Endothelial cell of umbilical vein (primary cell): ENCODE results near the gene TSHZ3. TPM values are rescaled to one million over a fixed set of nuclear protein-coding genes. Genes with fewer than 3 reads are reported as not detected.

Experiments
- BruUV-seq: library from RNA; stranded (reverse); fragments of 400-500 nt; replicated peaks from 2 replicates; lab custom pipeline; 2021; lab: Mats Ljungman, UMichigan
- CTCF ChIA-PET: fragments of 300-600, 350-600 bp; sonication (Branson Sonifier 250); formaldehyde crosslinking; loops from one replicate; lab custom pipeline; 2021; ENCODE audit warnings: antibody characterized with exemption, inconsistent platforms; lab: Charles Lee
- POLR2A ChIA-PET: fragments of 300-600, 350-600 bp; sonication (Branson Sonifier 250); formaldehyde crosslinking; loops from one replicate; lab custom pipeline; 2021; ENCODE audit warnings: antibody characterized with exemption, inconsistent platforms; lab: Charles Lee
- DNase-seq: peaks from one replicate; pipeline ENCODE4 v3.0.0-alpha.2; 2011; ENCODE audit warnings: low read depth, low spot score
- FAIRE-seq: peaks from 2 replicates; lab custom pipeline; 2011; peaks lifted over from hg19 to GRCh38; lab: Jason Lieb, UNC
- H2AFZ ChIP-seq: 2 replicates; pipeline ENCODE4 v1.6.0; 2012; ENCODE audit warnings: low read depth, low read length, control low read depth, inconsistent platforms
- H3K27ac ChIP-seq: 2 replicates; pipeline ENCODE4 v1.5.1; 2011; ENCODE audit warnings: low read depth, mild to moderate bottlenecking, control low read depth, low read length, moderate library complexity; ENCODE audit not compliant: insufficient read depth
- H3K27me3 ChIP-seq, 2 experiments: 2 replicates each; pipeline versions ENCODE4 v1.6.0 to v1.6.1; 2011; ENCODE audit warnings: low read length in 2 of 2, mixed read lengths in 1 of 2; ENCODE audit not compliant: control insufficient read depth in 2 of 2, insufficient read depth in 2 of 2
- H3K36me3 ChIP-seq, 2 experiments: 2 replicates in 1 of 2; 3 replicates in 1 of 2; pipeline ENCODE4 v1.5.1; 2011; ENCODE audit warnings: low read length in 2 of 2, mild to moderate bottlenecking in 1 of 2, moderate library complexity in 1 of 2; ENCODE audit not compliant: control insufficient read depth in 2 of 2, insufficient read depth in 2 of 2; ENCODE audit errors: extremely low read depth in 1 of 2
- H3K4me1 ChIP-seq: 3 replicates; pipeline ENCODE4 v1.5.1; 2011; ENCODE audit warnings: mild to moderate bottlenecking, low read length; ENCODE audit not compliant: control insufficient read depth, insufficient read depth; ENCODE audit errors: extremely low read depth
- H3K4me2 ChIP-seq: 2 replicates; pipeline ENCODE4 v1.6.1; 2011; ENCODE audit warnings: low read length, control low read depth, mixed read lengths; ENCODE audit not compliant: insufficient read depth
- H3K4me3 ChIP-seq, 3 experiments: fragments of 200-600 bp in 1 of 3; sonication (generic), shearing (Covaris generic) in 1 of 3; replicated peaks in 1 of 3; 2 replicates each; pipeline ENCODE4 v1.5.1; 2011 to 2016; ENCODE audit warnings: control low read depth in 3 of 3, low read length in 3 of 3, mild to moderate bottlenecking in 2 of 3, inconsistent platforms in 1 of 3, low read depth in 1 of 3, moderate library complexity in 1 of 3; ENCODE audit not compliant: insufficient read depth in 1 of 3
- H3K79me2 ChIP-seq: 2 replicates; pipeline ENCODE4 v1.6.0; 2012; ENCODE audit warnings: low read length, inconsistent platforms; ENCODE audit not compliant: control insufficient read depth, insufficient read depth
- H3K9ac ChIP-seq: replicated peaks from 2 replicates; pipeline ENCODE3; 2011; ENCODE audit warnings: low read length, control low read depth; ENCODE audit not compliant: insufficient read depth; ENCODE audit errors: extremely low read depth
- H3K9me1 ChIP-seq: replicated peaks from 3 replicates; pipeline ENCODE4 v1.6.0; 2011; ENCODE audit warnings: mild to moderate bottlenecking, low read length; ENCODE audit not compliant: control insufficient read depth, insufficient read depth; ENCODE audit errors: extremely low read depth
- H3K9me3 ChIP-seq: replicated peaks from 2 replicates; pipeline ENCODE4 v1.5.1; 2012; ENCODE audit warnings: low read length, inconsistent platforms; ENCODE audit not compliant: control insufficient read depth, insufficient read depth
- H4K20me1 ChIP-seq: replicated peaks from 2 replicates; pipeline ENCODE3; 2011; ENCODE audit warnings: mild to moderate bottlenecking, low read length; ENCODE audit not compliant: control insufficient read depth, insufficient read depth; ENCODE audit errors: extremely low read depth
- CTCF ChIP-seq, 2 donors: IDR thresholded peaks; 1 replicate in 1 of 2; 2 replicates in 1 of 2; pipeline ENCODE4 v1.5.1; 2011; ENCODE audit warnings: low read length in 2 of 2, mild to moderate bottlenecking in 2 of 2, moderate library complexity in 2 of 2, control low read depth in 1 of 2, inconsistent platforms in 1 of 2, low read depth in 1 of 2; ENCODE audit not compliant: insufficient read depth in 1 of 2; ENCODE audit errors: extremely low read depth in 1 of 2
- EZH2 ChIP-seq: IDR thresholded peaks from 2 replicates; pipeline ENCODE4 v1.6.1; 2012; ENCODE audit warnings: borderline replicate concordance, low read depth, mild to moderate bottlenecking, moderate library complexity, low read length, inconsistent platforms; ENCODE audit not compliant: severe bottlenecking
- FOS ChIP-seq: IDR thresholded peaks from 2 replicates; pipeline ENCODE4 v1.6.1; 2011; ENCODE audit warnings: mild to moderate bottlenecking, low read length, moderate library complexity, borderline replicate concordance; ENCODE audit not compliant: insufficient read depth
- GATA2 ChIP-seq: IDR thresholded peaks from 2 replicates; pipeline ENCODE4 v1.7.0; 2011; ENCODE audit warnings: low read depth, mild to moderate bottlenecking, moderate library complexity, mixed read lengths, low read length; ENCODE audit not compliant: insufficient read length, insufficient read depth
- JUN ChIP-seq: IDR thresholded peaks from 2 replicates; pipeline ENCODE4 v1.6.1; 2011; ENCODE audit warnings: borderline replicate concordance, low read depth; ENCODE audit not compliant: insufficient read length, insufficient read depth
- MAX ChIP-seq: IDR thresholded peaks from 2 replicates; pipeline ENCODE4 v1.6.1; 2011; ENCODE audit not compliant: insufficient read depth, insufficient read length
- MYC ChIP-seq: IDR thresholded peaks from one replicate; pipeline ENCODE4 v1.6.1; 2011; ENCODE audit warnings: mild to moderate bottlenecking, low read depth, low read length
- POLR2A ChIP-seq: IDR thresholded peaks from 2 replicates; pipeline ENCODE4 v1.6.1; 2012; ENCODE audit warnings: low read depth, mild to moderate bottlenecking, control low read depth, low read length
- POLR2AphosphoS5 ChIP-seq: IDR thresholded peaks from 2 replicates; pipeline ENCODE4 v1.6.1; 2012; ENCODE audit warnings: low read depth, mild to moderate bottlenecking, control low read depth, low read length, moderate library complexity; ENCODE audit not compliant: insufficient read depth
- dilution Hi-C: fragments of 300-500 bp; cut with MboI; formaldehyde crosslinking; loops from one replicate; pipeline ENCODE4 v1.15.0; 2019; ENCODE audit warnings: low sequenced_read_pairs; ENCODE audit not compliant: extremely low pct_ligation_motif_present
- intact Hi-C: fragments of 100-400 bp; cut with micrococcal nuclease; formaldehyde crosslinking; loops from one replicate; pipeline ENCODE4 v1.10.0; 2022
- polyA plus RNA-seq, 4 experiments: library from polyadenylated mRNA; depleted of rRNA in 3 of 4; stranded (reverse) in 3 of 4; unstranded in 1 of 4; fragments of >200 nt; gene quantifications; 2 replicates each; pipeline versions ENCODE4 v1.2.1 to v1.2.3, GENCODE V29; 2011 to 2012; ENCODE audit warnings: missing spikeins in 1 of 4
- total RNA-seq: library from RNA; stranded (reverse); gene quantifications from 2 replicates; pipeline ENCODE4 v1.2.3, GENCODE V29; 2021

Gene TSHZ3
- total and polyA plus RNA-seq, 2 donors (not counting 3 experiments of a cell fraction or from before 2014, with no cell fraction given): 1.2 to 6.2 TPM

- no peaks in the 10 kb centered on the region for H3K36me3 ChIP-seq
- TF ChIP-seq JUN: no peak
- no peak for TF ChIP-seq GATA2
- TF ChIP-seq EZH2: no peak
- no peak for TF ChIP-seq CTCF (IDR thresholded peaks at IDR 0.05; ENCODE audit: extremely low read depth in 1 of 2, insufficient read depth in 1 of 2, low read depth in 1 of 2, low read length in 2 of 2)
- TF ChIP-seq MAX: no peak
- no peak for TF ChIP-seq MYC
- no peak for TF ChIP-seq POLR2A
- no peak for TF ChIP-seq FOS
- no peak for TF ChIP-seq POLR2AphosphoS5
- no peaks in the 10 kb centered on the region for H3K9me1 ChIP-seq
- H2AFZ ChIP-seq: no peak overlapping the region
- no peaks in the 10 kb centered on the region for H3K27me3 ChIP-seq
- no peaks in the 10 kb centered on the region for H4K20me1 ChIP-seq
- no peak for FAIRE-seq
- intact Hi-C loops: no loop called here
- no peaks in the 10 kb centered on the region for H3K79me2 ChIP-seq
- H3K4me2 ChIP-seq: no peak overlapping the region
- H3K9ac ChIP-seq: no peak overlapping the region
- POLR2A ChIA-PET: no interaction called here
- dilution Hi-C loops: no loop called here
- H3K27ac ChIP-seq: no peak overlapping the region
- H3K4me3 ChIP-seq: no peak overlapping the region
- no TSS peak for BruUV-seq
- CTCF ChIA-PET: no interaction called here
- DNase-seq: no peak
- H3K9me3 ChIP-seq: no peaks in the 10 kb centered on the region
- H3K4me1 ChIP-seq: no peaks in the 10 kb centered on the region
These were observed 62.7 kb downstream of the TSHZ3 start for GRCh38 chr19:31286491-31286890.
